OCI-LY7 (cell line): ENCODE measurements around the gene CYBB. TPM values are rescaled to one million over a fixed set of nuclear protein-coding genes. Genes with fewer than 3 reads are reported as not detected.

Experiments used
- BruUV-seq: library from RNA; stranded (reverse); fragments of 400-500 nt; replicated peaks from 2 replicates; lab custom pipeline; 2021; lab: Mats Ljungman, UMichigan
- CTCF ChIA-PET: fragments of 300-600 bp; sonication (Branson Sonifier 250); formaldehyde crosslinking; loops from one replicate; lab custom pipeline; 2022; ENCODE audit warnings: antibody characterized with exemption; ENCODE audit not compliant: unreplicated experiment; lab: Charles Lee
- POLR2A ChIA-PET: fragments of 300-600 bp; sonication (Branson Sonifier 250); formaldehyde crosslinking; loops from one replicate; lab custom pipeline; 2022; ENCODE audit warnings: antibody characterized with exemption; lab: Charles Lee
- DNase-seq: peaks from one replicate; pipeline ENCODE4 v3.0.0-alpha.2; 2015; ENCODE audit warnings: low spot score
- H2AFZ ChIP-seq: fragments of 200-600 bp; sonication (generic), shearing (Covaris generic); 2 replicates; pipeline ENCODE4 v1.6.1; 2014; ENCODE audit warnings: mild to moderate bottlenecking, antibody characterized with exemption, low read length, moderate library complexity
- H3K27ac ChIP-seq: fragments of 200-600 bp; sonication (generic); 2 replicates; pipeline ENCODE4 v1.5.1; 2014; ENCODE audit warnings: mixed run types, low read depth, mild to moderate bottlenecking, moderate library complexity, low read length, inconsistent platforms; ENCODE audit not compliant: poor library complexity, severe bottlenecking
- H3K36me3 ChIP-seq: fragments of 200-600 bp; sonication (generic); 2 replicates; pipeline ENCODE4 v1.6.1; 2014; ENCODE audit warnings: mild to moderate bottlenecking, antibody characterized with exemption, low read length, moderate library complexity, mixed read lengths; ENCODE audit not compliant: insufficient read depth
- H3K4me1 ChIP-seq: fragments of 200-600 bp; sonication (generic); 2 replicates; pipeline ENCODE4 v1.5.1; 2014; ENCODE audit warnings: mild to moderate bottlenecking, low read length; ENCODE audit not compliant: insufficient read depth, poor library complexity, severe bottlenecking
- H3K4me2 ChIP-seq: fragments of 200-600 bp; sonication (generic); 2 replicates; pipeline ENCODE4 v1.6.1; 2014; ENCODE audit warnings: mild to moderate bottlenecking, low read length
- H3K4me3 ChIP-seq: fragments of 200-600 bp; sonication (generic); 2 replicates; pipeline ENCODE4 v1.5.1; 2014; ENCODE audit warnings: mild to moderate bottlenecking, low read depth, low read length; ENCODE audit not compliant: poor library complexity, severe bottlenecking
- H3K79me2 ChIP-seq: fragments of 200-600 bp; sonication (generic); 2 replicates; pipeline ENCODE4 v1.6.1; 2016; ENCODE audit warnings: low read depth, mild to moderate bottlenecking, low read length, moderate library complexity, mixed read lengths; ENCODE audit not compliant: insufficient read depth
- H3K9me2 ChIP-seq: fragments of 200-600 bp; sonication (generic); 2 replicates; pipeline ENCODE4 v1.6.1; 2016; ENCODE audit warnings: mild to moderate bottlenecking, low read length, mixed read lengths; ENCODE audit not compliant: insufficient read depth
- H3K9me3 ChIP-seq: fragments of 200-600 bp; sonication (generic); 2 replicates; pipeline ENCODE4 v1.6.1; 2014; ENCODE audit warnings: mild to moderate bottlenecking, mixed run types, low read length, mixed read lengths
- H4K20me1 ChIP-seq: fragments of 200-600 bp; sonication (generic); 2 replicates; pipeline ENCODE4 v1.6.1; 2014; ENCODE audit warnings: mild to moderate bottlenecking, antibody characterized with exemption, low read length, moderate library complexity, mixed read lengths; ENCODE audit not compliant: insufficient read depth
- EZH2phosphoT487 ChIP-seq: fragments of 200-600 bp; sonication (generic); IDR thresholded peaks from 2 replicates; pipeline ENCODE4 v1.6.1; 2018; ENCODE audit warnings: low read depth, borderline replicate concordance, mild to moderate bottlenecking, mixed run types, antibody characterized with exemption, low read length, moderate library complexity, mixed read lengths
- intact Hi-C: fragments of 100-400 bp; cut with micrococcal nuclease; formaldehyde crosslinking; loops from one replicate; pipeline ENCODE4 v1.10.0; 2022; ENCODE audit not compliant: unreplicated experiment
- total RNA-seq, 2 experiments: library from RNA; depleted of rRNA in 1 of 2; stranded (reverse); fragments of >200 nt in 1 of 2; shearing (Covaris generic) in 1 of 2; gene quantifications; 2 replicates each; pipeline ENCODE4 v1.2.3, GENCODE V29; 2014 to 2022
- TF ChIP-seq, protein P1 (sequence below): fragments of 200-600 bp; sonication (generic); conservative IDR thresholded peaks from 2 replicates; pipeline ENCODE4 v1.5.1; 2014; ENCODE audit warnings: mild to moderate bottlenecking, antibody characterized with exemption, low read length, moderate library complexity, mixed read lengths

Gene CYBB
- total RNA-seq, 2 experiments from 2014 or later, result 25.4 to 38.3 TPM

DNA sequence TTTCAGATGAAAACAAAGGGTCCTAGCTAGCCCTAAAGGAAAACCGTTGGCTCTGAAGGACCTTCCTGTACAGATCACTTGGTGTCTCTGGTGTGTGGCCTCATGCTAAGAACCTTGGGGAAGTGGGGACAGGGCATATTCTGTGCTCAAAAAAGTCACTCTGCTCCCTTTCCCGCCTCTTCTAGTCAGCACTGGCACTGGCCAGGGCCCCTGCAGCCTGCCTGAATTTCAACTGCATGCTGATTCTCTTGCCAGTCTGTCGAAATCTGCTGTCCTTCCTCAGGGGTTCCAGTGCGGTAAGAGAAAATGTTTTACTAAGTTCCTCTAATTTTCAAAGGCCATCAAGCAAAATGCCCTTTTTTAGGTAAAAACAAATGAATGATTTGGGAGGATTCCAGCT lies 3.4 kb downstream of the CYBB start:
- ChIA-PET CTCF (no interaction called here), POLR2A (interaction anchor here (0.7 to 10.7 kb wide), 6 partner anchors 17 to 42 kb away, joined by 3 to 85 read pairs (median 8); no protein-coding TSS in a partner anchor)
- Histone ChIP-seq H3K9me2 (no peaks in the 10 kb centered on the region), H3K9me3 (no peaks in the 10 kb centered on the region), H3K36me3 (peaks cover 47% of the 10 kb centered on the region), H3K4me3 (peak overlapping the region; percentile 40), H3K4me2 (peak overlapping the region; percentile 87), H2AFZ (peak overlapping the region; percentile 26; the same call in 1 of the 2 replicates), H4K20me1 (no peaks in the 10 kb centered on the region), H3K4me1 (peaks cover 81% of the 10 kb centered on the region), H3K79me2 (peaks cover 62% of the 10 kb centered on the region), H3K27ac (peak overlapping the region; percentile 99)
- TF ChIP-seq, protein P1, sequence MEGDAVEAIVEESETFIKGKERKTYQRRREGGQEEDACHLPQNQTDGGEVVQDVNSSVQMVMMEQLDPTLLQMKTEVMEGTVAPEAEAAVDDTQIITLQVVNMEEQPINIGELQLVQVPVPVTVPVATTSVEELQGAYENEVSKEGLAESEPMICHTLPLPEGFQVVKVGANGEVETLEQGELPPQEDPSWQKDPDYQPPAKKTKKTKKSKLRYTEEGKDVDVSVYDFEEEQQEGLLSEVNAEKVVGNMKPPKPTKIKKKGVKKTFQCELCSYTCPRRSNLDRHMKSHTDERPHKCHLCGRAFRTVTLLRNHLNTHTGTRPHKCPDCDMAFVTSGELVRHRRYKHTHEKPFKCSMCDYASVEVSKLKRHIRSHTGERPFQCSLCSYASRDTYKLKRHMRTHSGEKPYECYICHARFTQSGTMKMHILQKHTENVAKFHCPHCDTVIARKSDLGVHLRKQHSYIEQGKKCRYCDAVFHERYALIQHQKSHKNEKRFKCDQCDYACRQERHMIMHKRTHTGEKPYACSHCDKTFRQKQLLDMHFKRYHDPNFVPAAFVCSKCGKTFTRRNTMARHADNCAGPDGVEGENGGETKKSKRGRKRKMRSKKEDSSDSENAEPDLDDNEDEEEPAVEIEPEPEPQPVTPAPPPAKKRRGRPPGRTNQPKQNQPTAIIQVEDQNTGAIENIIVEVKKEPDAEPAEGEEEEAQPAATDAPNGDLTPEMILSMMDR, result no peak
- no peak for TF ChIP-seq EZH2phosphoT487
- intact Hi-C loops, result loop anchor here (5.0 to 10.0 kb wide), 2 partner anchors 34 to 1021 kb away; partner anchors contain the start of gene MID1IP1
- DNase-seq, result no peak
- no TSS peak for BruUV-seq

DNA sequence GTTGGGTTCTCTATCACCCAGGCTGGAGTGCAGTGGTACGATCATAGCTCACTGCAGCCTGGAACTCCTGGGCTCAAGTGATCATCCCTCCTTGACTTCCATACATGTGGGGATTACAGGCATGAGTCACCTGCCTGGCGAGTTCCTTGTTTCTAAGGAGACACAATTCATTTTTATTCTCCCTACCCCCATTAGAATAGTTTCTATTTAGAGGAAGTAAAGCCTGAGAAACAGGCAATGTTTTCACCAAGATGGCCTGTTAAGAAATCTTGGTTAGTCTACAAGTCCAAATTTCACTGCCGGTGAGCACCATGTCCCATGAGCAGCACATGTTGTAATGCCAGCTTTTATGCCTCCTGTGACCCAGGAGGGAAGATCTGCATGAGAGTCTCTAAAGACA lies 5.7 kb downstream of the CYBB start:
- Histone ChIP-seq H4K20me1 (no peaks in the 10 kb centered on the region), H3K79me2 (peaks cover 75% of the 10 kb centered on the region), H3K4me3 (peak overlapping the region; percentile 58), H3K9me3 (no peaks in the 10 kb centered on the region), H2AFZ (no peak overlapping the region), H3K27ac (peak overlapping the region; percentile 99), H3K4me2 (peak overlapping the region; percentile 87), H3K36me3 (peaks cover 68% of the 10 kb centered on the region), H3K9me2 (no peaks in the 10 kb centered on the region), H3K4me1 (peaks cover 90% of the 10 kb centered on the region)
- no TSS peak for BruUV-seq
- intact Hi-C loops, result loop anchor here (10.0 kb wide), 1 partner anchor 1019 kb away; the partner anchor contains the start of gene MID1IP1
- TF ChIP-seq, protein P1, result no peak
- no peak for TF ChIP-seq EZH2phosphoT487
- ChIA-PET CTCF (interaction anchor here (1.4 to 1.8 kb wide), 2 partner anchors 9 to 40 kb away, joined by 5 to 7 read pairs; no protein-coding TSS in a partner anchor), POLR2A (interaction anchor here (1.2 to 10.7 kb wide), 9 partner anchors 9 to 41 kb away, joined by 3 to 85 read pairs (median 8); no protein-coding TSS in a partner anchor)
- DNase-seq, result no peak
